GM23248 (cell line): ENCODE measurements around the gene RNF34.

Source experiments
- EZH2 ChIP-seq: fragments of 200-600 bp; sonication (generic); IDR thresholded peaks from 2 replicates; pipeline ENCODE4 v1.6.1; 2018; ENCODE audit warnings: antibody characterized with exemption, mild to moderate bottlenecking; ENCODE audit not compliant: insufficient read depth, poor library complexity, severe bottlenecking
- EZH2phosphoT487 ChIP-seq: fragments of 200-600 bp; sonication (generic); IDR thresholded peaks from 2 replicates; pipeline ENCODE4 v1.6.1; 2018; ENCODE audit warnings: antibody characterized with exemption, moderate library complexity, mild to moderate bottlenecking, low read depth; ENCODE audit not compliant: insufficient read depth

DNA sequence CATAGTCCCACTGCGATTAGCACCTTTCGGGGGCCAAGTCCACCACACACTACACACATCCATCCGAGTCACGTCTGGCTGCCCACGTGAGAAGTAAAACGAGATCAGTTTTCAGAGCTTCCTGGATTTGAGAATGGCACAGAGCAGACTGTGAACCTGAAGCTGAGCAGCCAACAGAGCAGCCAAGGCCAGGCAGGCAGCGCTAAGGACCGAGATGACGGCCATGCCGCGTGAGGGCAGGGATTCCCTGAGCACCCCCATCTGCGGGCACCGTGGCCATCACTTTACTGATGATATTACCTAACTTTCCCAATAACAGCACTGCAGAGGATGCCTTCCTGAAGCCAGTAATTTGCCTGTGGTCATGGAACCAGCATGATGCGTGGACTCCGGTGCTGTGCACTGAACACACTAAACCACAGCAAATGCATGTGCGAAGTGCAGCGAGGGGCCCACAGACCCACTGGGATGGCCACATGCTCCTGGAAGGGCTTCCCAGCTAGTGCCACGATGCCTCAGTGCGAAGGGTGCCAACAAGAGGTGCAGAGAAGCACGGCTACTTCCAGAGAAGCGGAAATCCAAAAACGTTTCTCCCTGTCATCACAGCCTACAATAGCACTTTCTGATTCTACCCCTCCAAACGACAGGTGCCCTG, 56.0 kb downstream of the RNF34 start:
- TF ChIP-seq EZH2phosphoT487 (no peak), EZH2 (no peak)
